ENCODE measurements around the gene LYPLAL1. TPM values are rescaled to one million over a fixed set of nuclear protein-coding genes. Genes with fewer than 3 reads are reported as not detected.

The LYPLAL1 gene
- total RNA-seq, 1 donor from 2014 or later: 35.3 TPM

DNA sequence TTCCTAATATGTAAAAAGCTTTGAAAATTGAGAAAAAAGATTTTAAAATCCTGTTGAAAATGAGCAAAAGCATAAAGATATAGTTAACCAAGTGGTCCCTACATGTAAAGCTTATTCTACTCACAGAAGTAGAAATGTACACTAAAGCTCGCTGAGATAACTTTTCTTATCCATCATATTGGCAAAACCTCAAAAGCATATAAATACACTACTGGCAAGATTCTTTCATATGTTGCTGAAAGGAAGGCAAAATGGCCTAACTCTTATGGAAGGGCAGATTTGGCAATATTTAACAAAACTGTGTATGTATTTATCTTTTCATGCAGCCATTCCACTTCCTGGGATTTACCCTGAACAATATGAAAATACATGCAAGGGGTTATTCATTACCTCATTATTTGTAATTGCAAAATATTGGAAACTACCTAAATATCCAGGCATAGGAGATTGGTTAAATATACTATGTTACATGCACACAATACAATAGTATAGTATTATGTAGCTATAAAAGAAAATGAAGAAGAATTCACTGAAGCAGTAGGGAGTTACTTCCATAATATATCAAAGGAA is 43.2 kb upstream of the LYPLAL1 start:
- DNase-seq (ENCODE audit: low spot score in 2 of 2, unreplicated experiment in 2 of 2): no peak

DNA sequence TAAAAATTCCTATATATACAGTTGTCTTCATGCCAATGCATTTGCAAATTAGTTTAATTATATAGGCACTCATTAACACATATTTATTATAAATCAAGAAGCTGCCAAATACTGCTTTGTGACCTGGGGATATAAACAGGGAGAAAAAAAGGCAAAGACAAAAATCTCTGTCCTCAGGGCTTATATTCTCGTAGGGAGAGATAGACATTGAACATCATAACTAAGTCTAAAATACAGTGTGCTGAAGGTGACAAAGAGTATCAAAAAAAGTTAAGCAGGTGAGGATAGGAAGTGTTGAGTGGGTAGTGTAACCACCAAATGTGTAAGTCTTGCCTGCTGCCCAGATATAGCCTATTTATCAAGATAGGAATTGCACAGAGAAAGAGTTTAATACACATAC is 40.7 kb upstream of the LYPLAL1 start:
- DNase-seq (ENCODE audit: low spot score in 2 of 2, unreplicated experiment in 2 of 2): no peak
- TF ChIP-seq, protein P1, sequence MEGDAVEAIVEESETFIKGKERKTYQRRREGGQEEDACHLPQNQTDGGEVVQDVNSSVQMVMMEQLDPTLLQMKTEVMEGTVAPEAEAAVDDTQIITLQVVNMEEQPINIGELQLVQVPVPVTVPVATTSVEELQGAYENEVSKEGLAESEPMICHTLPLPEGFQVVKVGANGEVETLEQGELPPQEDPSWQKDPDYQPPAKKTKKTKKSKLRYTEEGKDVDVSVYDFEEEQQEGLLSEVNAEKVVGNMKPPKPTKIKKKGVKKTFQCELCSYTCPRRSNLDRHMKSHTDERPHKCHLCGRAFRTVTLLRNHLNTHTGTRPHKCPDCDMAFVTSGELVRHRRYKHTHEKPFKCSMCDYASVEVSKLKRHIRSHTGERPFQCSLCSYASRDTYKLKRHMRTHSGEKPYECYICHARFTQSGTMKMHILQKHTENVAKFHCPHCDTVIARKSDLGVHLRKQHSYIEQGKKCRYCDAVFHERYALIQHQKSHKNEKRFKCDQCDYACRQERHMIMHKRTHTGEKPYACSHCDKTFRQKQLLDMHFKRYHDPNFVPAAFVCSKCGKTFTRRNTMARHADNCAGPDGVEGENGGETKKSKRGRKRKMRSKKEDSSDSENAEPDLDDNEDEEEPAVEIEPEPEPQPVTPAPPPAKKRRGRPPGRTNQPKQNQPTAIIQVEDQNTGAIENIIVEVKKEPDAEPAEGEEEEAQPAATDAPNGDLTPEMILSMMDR (IDR thresholded peaks at IDR 0.05; ENCODE audit: unreplicated experiment): no peak
- H3K9me3 Mint-ChIP-seq: peaks cover 39% of the 10 kb centered on the region
- no peak overlapping the region for H3K27ac Mint-ChIP-seq
- H3K27me3 Mint-ChIP-seq (ENCODE audit: low read depth): no peaks in the 10 kb centered on the region
- H3K36me3 Mint-ChIP-seq: peaks cover 3% of the 10 kb centered on the region
- H3K4me3 Mint-ChIP-seq: no peak overlapping the region
- H3K4me1 Mint-ChIP-seq: no peaks in the 10 kb centered on the region

More for the DNA sequence above, 43.2 kb upstream of the LYPLAL1 start:
- H3K9me3 Mint-ChIP-seq: peaks cover 18% of the 10 kb centered on the region
- peaks cover 3% of the 10 kb centered on the region for H3K36me3 Mint-ChIP-seq
- no peak overlapping the region for H3K4me3 Mint-ChIP-seq
- TF ChIP-seq, protein P1 (IDR thresholded peaks at IDR 0.05; ENCODE audit: unreplicated experiment): no peak
- peaks cover 7% of the 10 kb centered on the region for H3K4me1 Mint-ChIP-seq
- no peaks in the 10 kb centered on the region for H3K27me3 Mint-ChIP-seq (ENCODE audit: low read depth)
- H3K27ac Mint-ChIP-seq: no peak overlapping the region

DNA sequence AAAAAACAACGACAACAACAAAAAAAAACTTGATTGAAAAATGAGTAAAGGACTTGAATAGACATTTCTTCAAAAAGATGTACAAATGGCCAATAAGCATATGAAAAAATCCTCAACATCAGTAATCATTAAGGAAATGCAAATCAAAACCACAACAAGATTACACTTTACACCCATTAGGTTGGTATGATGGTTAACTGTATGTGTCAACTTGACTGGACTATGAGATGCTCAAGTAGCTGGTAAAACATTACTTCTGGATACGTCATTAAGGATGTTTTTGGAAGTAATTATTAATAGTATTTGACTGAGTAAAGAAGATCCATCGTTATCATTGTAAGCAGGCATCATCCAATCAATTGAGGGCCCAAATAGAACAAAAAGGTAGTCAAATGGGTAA is 34.9 kb upstream of the LYPLAL1 start:
- peaks cover 3% of the 10 kb centered on the region for H3K36me3 Mint-ChIP-seq
- no peak for DNase-seq (ENCODE audit: low spot score in 2 of 2, unreplicated experiment in 2 of 2)
- H3K27me3 Mint-ChIP-seq (ENCODE audit: low read depth): no peaks in the 10 kb centered on the region
- no peak overlapping the region for H3K27ac Mint-ChIP-seq
- H3K9me3 Mint-ChIP-seq: peaks cover 40% of the 10 kb centered on the region
- H3K4me1 Mint-ChIP-seq: peaks cover 2% of the 10 kb centered on the region
- no peak overlapping the region for H3K4me3 Mint-ChIP-seq
- TF ChIP-seq, protein P1 (IDR thresholded peaks at IDR 0.05; ENCODE audit: unreplicated experiment): no peak

DNA sequence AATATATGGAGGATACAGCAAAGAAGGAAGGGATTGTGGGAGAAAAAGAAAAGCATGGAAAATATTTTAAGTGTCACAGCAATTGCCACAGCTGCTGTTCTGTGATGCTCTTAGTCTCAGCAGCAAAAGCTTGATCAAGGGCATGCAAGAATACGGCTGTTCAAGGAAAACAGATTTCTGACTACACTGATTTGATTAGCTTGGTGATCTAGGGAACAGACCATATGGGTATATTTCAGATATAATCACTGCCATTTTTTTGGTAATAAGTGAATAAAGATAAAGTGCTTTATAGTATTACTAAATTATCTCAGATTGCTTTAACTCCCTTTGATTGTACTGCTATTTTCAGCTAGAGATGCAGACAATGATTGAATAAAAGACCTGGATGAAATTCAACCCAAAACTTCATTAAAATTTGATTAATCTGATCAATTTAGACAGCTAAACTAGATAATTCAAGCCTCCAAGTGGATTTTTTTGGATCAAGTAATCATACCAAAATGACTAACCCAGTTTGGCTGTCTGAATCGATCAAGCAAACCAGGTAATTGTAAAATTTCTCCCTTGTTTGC is 33.3 kb upstream of the LYPLAL1 start:
- Mint-ChIP-seq H3K27ac (no peak overlapping the region), H3K4me3 (no peak overlapping the region), H3K4me1 (peaks cover 2% of the 10 kb centered on the region), H3K9me3 (peaks cover 28% of the 10 kb centered on the region), H3K27me3 (ENCODE audit: low read depth) (no peaks in the 10 kb centered on the region), H3K36me3 (no peaks in the 10 kb centered on the region)
- no peak for DNase-seq (ENCODE audit: low spot score in 2 of 2, unreplicated experiment in 2 of 2)
- TF ChIP-seq, protein P1 (IDR thresholded peaks at IDR 0.05; ENCODE audit: unreplicated experiment): no peak

DNA sequence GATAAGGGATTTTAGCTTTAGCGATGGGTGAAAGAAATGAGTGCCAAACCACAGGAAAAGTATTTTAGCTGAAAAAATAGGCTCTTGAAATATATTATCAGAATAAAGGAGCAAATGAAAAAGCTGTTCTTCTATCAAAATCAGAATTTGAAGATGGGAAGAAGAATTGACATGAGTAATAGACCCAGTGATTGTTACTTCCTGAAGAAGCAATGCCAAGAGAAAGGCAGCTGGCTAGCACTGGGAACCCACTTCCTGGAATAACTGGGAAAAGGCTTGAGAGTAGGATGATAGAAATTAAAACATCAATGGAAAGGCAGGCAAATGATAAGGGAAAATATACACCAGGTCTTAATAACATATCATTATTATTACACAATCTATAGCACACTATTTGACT is 29.9 kb upstream of the LYPLAL1 start:
- H3K27ac Mint-ChIP-seq: no peak overlapping the region
- no peaks in the 10 kb centered on the region for H3K36me3 Mint-ChIP-seq
- no peak overlapping the region for H3K4me3 Mint-ChIP-seq
- DNase-seq (ENCODE audit: low spot score in 2 of 2, unreplicated experiment in 2 of 2): no peak
- no peaks in the 10 kb centered on the region for H3K27me3 Mint-ChIP-seq (ENCODE audit: low read depth)
- peaks cover 2% of the 10 kb centered on the region for H3K4me1 Mint-ChIP-seq
- TF ChIP-seq, protein P1 (IDR thresholded peaks at IDR 0.05; ENCODE audit: unreplicated experiment): no peak
- no peaks in the 10 kb centered on the region for H3K9me3 Mint-ChIP-seq
